Urinary bladder (tissue), 4 donors: ENCODE measurements around the gene MRPS12. TPM values are rescaled to one million over a fixed set of nuclear protein-coding genes. Genes with fewer than 3 reads are reported as not detected.
"Not testable (repeated sequence)": the region's sequence is repeated elsewhere in the genome, so short reads cannot be mapped to it uniquely, and the experiment has no call there.

Source experiments
- DNase-seq: peaks from one replicate; pipeline ENCODE4 v3.0.0-alpha.2; 2015; ENCODE audit errors: extremely low spot score
- H3K27ac ChIP-seq: one replicate; pipeline ENCODE4 v1.5.1; 2013; ENCODE audit warnings: low read depth, mild to moderate bottlenecking, moderate library complexity
- H3K36me3 ChIP-seq: one replicate; pipeline ENCODE4 v1.6.1; 2013; ENCODE audit warnings: mild to moderate bottlenecking, moderate library complexity; ENCODE audit not compliant: insufficient read depth
- H3K4me1 ChIP-seq: one replicate; pipeline ENCODE4 v1.6.1; 2013; ENCODE audit warnings: mild to moderate bottlenecking, moderate library complexity; ENCODE audit not compliant: insufficient read depth
- H3K4me3 ChIP-seq: one replicate; pipeline ENCODE4 v1.5.1; 2013; ENCODE audit warnings: low read depth, low read length
- WGBS: extraction: QIAGEN DNeasy Blood & Tissue Kit; methylation state at CpG from one replicate; pipeline ENCODE4 v1.1.7; 2013; 5-methylcytosine and 5-hydroxymethylcytosine counted together
- polyA plus RNA-seq: library from polyadenylated mRNA; stranded (reverse); fragments of 200-250 nt; gene quantifications from one replicate; pipeline ENCODE4 v1.2.3, GENCODE V29; 2013
- total RNA-seq: library from RNA; depleted of rRNA; stranded (reverse); fragments of >200 nt; gene quantifications from one replicate; pipeline ENCODE4 v1.2.3, GENCODE V29; 2014
- donor health status: healthy with polysubstance abuse.
- donor health status: healthy.

The MRPS12 gene
- total RNA-seq (14.7 TPM), polyA plus RNA-seq (42.5 TPM)

DNA sequence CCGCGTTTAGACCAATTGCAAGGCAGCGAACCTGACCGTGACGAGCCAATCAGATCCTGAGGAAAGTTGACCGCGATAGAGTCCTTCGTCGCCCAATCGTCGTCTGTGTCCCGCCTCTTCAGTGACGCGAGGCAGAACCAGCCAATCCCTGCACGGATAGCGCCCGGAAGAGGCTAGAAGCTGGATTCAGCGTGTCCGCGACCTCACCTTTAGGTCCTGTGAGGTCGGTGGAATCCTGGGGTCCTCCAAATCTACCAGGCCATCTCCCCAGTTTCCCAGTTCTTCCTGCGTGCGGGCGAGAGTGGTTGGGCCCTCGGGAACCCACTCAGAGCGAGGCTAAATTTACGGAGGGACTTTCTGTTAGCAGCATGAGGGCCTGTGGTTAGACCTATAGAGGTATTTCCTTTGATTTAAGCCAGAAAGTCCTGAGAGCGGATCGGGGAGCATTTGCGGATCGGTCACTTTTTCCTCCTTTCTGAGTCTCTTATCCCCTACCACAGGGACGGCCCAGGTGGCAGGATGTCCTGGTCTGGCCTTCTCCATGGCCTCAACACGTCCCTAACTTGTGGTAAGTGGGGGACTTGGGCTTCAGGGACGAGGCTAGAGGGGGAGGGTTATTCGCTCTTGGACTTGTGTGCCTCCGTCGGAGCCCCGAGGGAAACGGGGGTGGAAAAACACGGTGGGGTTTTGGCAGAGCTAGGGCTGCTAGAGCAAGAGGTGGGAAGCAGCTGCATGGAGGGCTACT is at the start of gene MRPS12:
Gene MRPS12, plus strand, starts transcription at position 169 of the 745 bp plus-strand sequence. Its CDS starts 351 bp downstream, at position 520.
- DNase-seq = peak; percentile 99
- Histone ChIP-seq H3K36me3 (peaks cover 4% of the 10 kb centered on the region), H3K27ac (peak within 1 kb of the TSS; percentile 77), H3K4me3 (peak within 1 kb of the TSS; percentile 78), H3K4me1 (no peaks in the 10 kb centered on the region)
- WGBS = under 1% methylated on average over 40 of the region's 40 CpGs

DNA sequence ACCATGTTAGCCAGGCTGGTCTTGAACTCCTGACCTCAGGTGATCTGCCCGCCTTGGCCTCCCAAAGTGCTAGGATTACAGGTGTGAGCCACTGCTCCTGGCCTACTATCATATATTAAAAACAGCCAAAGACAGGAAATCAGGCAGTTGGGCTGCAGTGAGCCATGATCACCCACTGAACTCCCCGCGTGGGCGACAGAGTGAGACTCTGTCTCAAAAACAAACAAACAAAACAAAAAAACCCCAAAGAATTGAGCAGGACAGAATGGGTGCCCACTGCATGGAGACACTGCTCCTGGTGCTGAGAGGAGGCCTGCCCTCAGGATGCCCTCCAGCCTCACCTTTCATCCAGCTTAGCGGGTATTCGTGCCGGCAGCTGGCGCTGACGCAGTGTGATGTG is 47.5 kb upstream of the MRPS12 start:
- 95% methylated on average over 9 of the region's 9 CpGs for WGBS
- Histone ChIP-seq H3K4me1 (no peaks in the 10 kb centered on the region), H3K27ac (no peak overlapping the region), H3K36me3 (peaks cover 5% of the 10 kb centered on the region), H3K4me3 (no peak overlapping the region)
- no peak for DNase-seq

DNA sequence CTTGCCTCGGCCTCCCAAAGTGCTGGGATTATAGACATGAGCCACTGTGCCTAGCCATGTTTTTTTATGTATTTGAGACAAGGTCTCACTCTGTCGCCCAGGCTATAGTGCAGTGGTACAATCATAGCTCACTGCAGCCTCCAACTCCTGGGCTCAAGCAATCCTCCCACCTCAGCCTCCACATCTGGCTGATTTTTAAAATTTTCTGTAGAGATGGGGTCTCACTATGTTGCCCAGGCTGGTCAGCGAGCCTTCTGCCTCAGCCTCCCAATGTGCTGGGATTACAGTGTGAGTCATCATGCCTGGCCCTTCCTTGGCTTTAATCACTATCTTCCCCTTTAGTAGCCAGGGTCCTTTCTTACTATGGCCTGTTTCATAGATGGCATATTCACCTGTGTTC is 46.1 kb upstream of the MRPS12 start:
- H3K4me3 ChIP-seq, H3K36me3 ChIP-seq, H3K27ac ChIP-seq, H3K4me1 ChIP-seq, DNase-seq: not testable (repeated sequence)
- 96% methylated on average over 3 of the region's 3 CpGs for WGBS

DNA sequence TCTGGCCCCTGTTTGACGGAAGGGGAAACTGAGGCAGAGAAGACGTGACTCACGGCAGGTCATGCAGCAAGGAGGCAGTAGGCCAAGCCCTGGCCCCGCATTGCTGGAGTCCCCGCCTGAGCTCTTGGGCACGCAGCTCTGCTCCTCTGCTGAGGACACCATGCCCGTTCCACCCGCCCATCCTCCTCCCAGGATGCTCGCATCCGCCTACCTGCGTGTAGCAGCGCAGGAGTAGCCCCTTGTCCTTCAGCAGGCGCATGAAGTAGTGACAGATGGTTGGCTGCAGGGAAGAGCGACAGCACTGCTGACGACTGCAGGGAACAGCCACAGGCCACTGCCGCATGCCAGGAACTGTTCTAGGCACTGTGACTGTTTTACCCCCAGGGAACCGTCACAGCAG is 41.9 kb upstream of the MRPS12 start:
- DNase-seq = no peak
- Histone ChIP-seq H3K4me1 (no peaks in the 10 kb centered on the region), H3K36me3 (no peaks in the 10 kb centered on the region), H3K27ac (no peak overlapping the region), H3K4me3 (no peak overlapping the region)
- WGBS = 93% methylated on average over 17 of the region's 17 CpGs

DNA sequence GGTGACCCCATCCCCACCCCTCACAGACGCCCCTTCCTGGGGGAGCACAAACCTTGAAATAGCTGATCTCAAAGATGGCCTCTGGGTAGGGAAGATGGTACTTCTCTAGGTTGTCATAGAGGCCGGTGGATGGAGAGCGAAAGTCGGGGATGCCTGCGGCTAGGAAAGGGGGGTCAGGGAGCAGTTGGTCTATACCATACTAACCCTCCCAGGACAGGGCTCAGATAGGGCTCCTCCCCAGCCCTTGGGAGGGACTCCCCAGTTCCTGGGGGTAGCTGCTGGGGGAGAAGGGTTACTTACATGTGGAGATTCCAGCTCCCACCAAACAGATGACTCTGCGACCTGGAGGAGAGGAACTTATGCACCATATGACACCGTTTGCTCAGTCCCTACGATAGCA is 40.9 kb upstream of the MRPS12 start:
- WGBS = 90% methylated on average over 8 of the region's 8 CpGs
- DNase-seq = no peak
- Histone ChIP-seq H3K36me3 (no peaks in the 10 kb centered on the region), H3K4me1 (no peaks in the 10 kb centered on the region), H3K4me3 (no peak overlapping the region), H3K27ac (no peak overlapping the region)

DNA sequence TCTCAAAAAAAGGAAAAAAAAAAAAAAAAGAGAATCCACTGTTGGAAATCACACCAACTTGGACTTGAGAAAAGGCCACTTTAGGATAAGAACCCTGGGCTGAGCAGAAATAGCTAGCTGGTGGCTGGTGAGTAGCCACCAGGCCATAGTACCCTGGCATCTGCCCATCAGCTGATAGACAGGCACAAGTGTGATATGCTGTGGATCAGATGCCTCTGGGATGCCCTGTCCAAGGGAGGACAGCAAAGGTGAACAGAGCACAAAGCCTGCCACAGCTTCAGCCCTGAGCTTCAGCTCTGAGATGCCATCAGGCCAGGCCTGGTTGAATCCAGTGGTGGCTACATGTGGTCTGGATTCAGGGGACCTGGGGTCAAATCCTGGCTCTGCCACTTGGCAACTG is 40.1 kb upstream of the MRPS12 start:
- no peak for DNase-seq
- Histone ChIP-seq H3K27ac (no peak overlapping the region), H3K36me3 (no peaks in the 10 kb centered on the region), H3K4me1 (no peaks in the 10 kb centered on the region), H3K4me3 (no peak overlapping the region)

DNA sequence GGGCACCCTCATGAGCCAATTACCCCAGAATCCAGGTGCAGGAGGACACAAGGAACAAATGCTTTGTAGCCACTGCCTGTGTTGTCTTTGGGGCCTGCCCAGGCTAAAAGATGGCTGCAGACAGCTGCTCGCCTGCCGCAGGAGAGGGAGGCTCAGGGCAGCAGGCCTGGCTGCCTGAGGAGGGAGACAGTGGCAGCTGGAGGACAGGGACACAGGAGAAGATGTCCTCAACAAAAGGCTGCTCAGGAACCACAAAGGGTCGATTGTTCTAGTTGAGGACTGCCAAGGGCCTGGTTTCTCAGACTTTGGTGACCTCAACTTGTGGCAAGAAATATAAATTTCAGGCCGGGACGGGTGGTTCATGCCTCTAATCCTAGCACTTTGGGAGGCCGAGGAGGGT is 39.0 kb upstream of the MRPS12 start:
- Histone ChIP-seq H3K27ac (no peak overlapping the region), H3K4me3 (no peak overlapping the region), H3K36me3 (no peaks in the 10 kb centered on the region), H3K4me1 (no peaks in the 10 kb centered on the region)
- DNase-seq = no peak
- 86% methylated on average over 6 of the region's 6 CpGs for WGBS

DNA sequence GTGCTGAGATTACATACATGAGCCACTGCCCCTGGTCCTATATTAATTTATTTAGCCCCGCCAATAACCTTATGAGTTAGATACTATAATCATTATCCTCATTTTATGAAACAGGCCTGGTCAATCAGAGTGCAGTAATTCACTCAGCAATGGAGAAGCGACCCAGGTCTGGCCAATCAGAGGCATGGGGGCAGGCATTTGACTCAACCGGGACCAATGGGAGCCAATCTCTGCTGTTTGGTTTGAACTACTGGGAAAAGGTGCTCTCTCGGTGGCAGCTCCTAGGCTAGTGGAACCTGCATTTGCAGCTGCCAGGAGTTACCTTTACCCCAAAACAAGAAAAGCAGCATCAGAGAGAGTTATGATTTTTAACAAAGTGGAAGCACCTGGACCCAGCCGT is 37.9 kb upstream of the MRPS12 start:
- H3K4me3 ChIP-seq = no peak overlapping the region
- no peaks in the 10 kb centered on the region for H3K36me3 ChIP-seq
- H3K4me1 ChIP-seq = no peaks in the 10 kb centered on the region
- H3K27ac ChIP-seq = no peak overlapping the region
- no peak for DNase-seq
- 83% methylated on average over 5 of the region's 5 CpGs for WGBS

DNA sequence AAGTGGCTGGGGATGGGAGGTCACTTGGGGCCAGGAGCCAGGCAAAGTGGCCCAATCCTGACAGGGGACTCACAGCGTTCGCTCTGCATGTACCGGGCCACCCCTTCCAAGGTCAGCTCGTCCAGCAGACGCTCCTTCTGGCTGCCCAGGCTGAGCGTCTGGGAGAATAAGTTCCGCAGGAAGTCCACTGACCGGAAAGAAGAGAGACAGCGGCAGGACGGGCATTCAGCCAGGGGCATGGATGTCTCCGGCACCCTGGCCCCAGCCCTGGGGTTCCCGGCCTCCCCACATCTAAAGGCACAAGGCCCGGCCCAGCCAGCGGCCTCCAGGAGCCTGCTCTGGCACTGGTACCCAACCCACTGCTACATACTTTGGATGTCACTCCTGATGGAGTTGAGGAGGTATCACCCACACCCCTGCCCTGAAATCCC is 37.4 kb upstream of the MRPS12 start:
- 87% methylated on average over 14 of the region's 14 CpGs for WGBS
- no peak overlapping the region for H3K4me3 ChIP-seq
- no peaks in the 10 kb centered on the region for H3K4me1 ChIP-seq
- no peak overlapping the region for H3K27ac ChIP-seq
- DNase-seq = no peak
- H3K36me3 ChIP-seq = no peaks in the 10 kb centered on the region

DNA sequence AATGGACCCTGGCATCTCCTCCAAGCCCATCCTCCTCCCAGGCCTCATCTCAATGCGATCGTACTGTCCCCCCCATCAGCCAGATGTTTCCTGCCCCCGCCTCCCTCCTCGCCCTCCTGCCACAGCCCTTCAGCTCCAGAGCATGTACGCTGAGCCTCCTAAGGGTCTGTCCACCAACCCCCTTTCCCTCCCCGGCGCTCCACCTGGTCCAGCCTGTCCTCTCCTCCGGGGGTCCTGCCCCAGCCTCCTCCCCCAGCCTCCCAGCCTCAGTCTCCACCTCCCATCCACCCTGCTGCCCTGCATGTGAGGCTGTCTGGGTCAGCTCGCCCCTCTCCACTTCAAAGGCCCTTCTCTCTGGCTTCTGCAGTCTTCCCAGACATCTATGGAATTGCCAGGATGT is 35.8 kb upstream of the MRPS12 start:
- peaks cover 1% of the 10 kb centered on the region for H3K4me1 ChIP-seq
- DNase-seq = no peak
- 73% methylated on average over 9 of the region's 9 CpGs for WGBS
- H3K4me3 ChIP-seq = no peak overlapping the region
- H3K27ac ChIP-seq = no peak overlapping the region
- no peaks in the 10 kb centered on the region for H3K36me3 ChIP-seq

DNA sequence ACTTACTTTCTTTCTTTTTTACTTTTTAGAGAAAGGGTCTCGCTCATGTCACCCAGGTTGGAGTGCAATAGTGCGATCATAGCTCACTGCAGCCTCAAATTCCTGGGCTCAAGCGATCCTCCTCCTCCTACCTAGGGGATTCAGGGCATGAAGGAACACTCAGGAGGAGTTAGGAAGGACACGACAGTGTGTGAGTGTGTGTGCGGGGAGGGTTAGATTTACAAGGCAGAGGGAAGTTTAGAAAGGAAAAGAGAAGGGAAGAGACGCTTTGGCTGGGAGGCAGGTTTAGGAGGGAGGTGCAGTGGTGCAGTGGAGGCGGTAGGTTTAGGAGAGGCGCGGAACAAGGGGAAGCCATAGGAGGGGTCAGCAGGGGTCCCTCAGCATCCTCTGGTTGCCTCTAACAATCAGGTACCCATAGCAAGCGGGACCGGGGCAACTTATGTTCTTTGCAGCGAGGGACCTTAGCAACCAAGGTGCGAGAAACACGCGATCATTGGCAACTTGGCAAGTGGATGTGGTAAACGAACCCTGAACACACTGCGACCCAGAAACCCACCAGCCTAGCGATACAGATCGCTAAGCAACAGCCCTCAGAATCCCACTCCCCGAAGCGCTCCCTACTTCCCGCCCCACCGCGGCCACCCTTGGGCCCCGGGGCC is 31.8 kb upstream of the MRPS12 start:
- no peak for DNase-seq
- Histone ChIP-seq H3K4me3 (peak overlapping the region; percentile 76), H3K27ac (peak overlapping the region; percentile 51), H3K4me1 (peaks cover 2% of the 10 kb centered on the region), H3K36me3 (no peaks in the 10 kb centered on the region)
- WGBS = 4% methylated on average over 25 of the region's 25 CpGs

DNA sequence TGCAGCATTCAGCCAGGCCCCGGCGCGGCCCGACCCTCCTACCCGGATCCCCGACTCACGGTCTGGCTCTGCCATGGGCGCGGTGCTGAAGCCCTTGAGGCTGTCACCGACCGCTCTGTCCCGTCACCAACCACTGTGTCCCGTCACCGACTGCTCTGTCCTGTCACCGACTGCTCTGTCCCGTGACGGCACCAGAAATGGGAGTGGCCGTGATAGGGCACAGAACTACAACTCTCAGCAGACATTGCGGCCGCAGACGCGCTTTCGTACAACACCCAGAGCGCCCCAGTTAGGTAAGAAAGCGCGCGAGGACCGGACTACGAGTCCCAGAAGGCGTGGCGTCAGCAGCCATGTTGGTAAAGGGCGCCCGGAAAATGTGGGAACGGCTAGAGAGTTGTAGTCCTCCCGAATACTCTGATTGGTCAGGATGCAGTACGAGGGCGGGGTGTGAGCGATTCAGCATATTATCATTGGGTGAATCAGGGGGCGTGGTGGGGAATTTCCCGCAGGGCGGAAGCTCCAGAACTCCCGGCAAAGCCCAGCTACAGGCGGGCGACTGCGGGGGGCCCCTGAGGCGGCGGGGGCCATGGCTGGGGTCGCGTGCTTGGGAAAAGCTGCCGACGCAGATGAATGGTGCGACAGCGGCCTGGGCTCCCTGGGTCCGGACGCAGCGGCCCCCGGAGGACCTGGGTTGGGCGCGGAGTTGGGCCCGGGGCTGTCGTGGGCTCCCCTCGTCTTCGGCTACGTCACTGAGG is 31.1 kb upstream of the MRPS12 start, which contains the start of the genes NFKBIB and SIRT2:
Gene NFKBIB, plus strand, starts transcription at position 523 of the 755 bp plus-strand sequence. Its CDS starts 64 bp downstream, at position 587.
Gene SIRT2, minus strand, starts transcription at position 172 of the 755 bp plus-strand sequence. Its CDS starts 97 bp downstream, at position 75.
- DNase-seq = peak; percentile 100
- Histone ChIP-seq H3K4me1 (peaks cover 2% of the 10 kb centered on the region), H3K36me3 (no peaks in the 10 kb centered on the region), H3K4me3 (peak within 1 kb of the TSS; percentile 80), H3K27ac (peak within 1 kb of the TSS; percentile 82)
- under 1% methylated on average over 64 of the region's 64 CpGs for WGBS

DNA sequence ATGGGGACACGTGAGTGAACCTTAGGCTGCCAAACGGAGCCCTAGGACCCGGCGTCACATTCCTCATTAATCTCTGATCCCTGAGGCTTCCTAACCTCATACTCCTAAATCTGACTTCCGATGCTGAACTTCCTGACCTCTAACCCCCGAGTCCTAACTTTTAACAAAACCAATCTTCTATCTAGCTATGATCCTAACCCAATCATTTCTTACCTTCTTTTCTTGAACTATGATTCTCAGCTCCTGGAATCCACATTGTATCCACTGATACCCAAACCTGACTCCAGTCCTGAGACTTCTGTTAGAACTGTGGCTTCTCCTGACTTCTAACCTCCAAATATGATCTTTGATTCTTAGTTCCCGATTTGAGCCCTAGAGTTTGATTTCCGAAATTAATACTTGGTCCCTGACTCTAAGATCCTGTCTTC is 30.5 kb upstream of the MRPS12 start:
- Histone ChIP-seq H3K4me1 (peaks cover 2% of the 10 kb centered on the region), H3K27ac (peak overlapping the region; percentile 82), H3K4me3 (peak overlapping the region; percentile 80), H3K36me3 (no peaks in the 10 kb centered on the region)
- no peak for DNase-seq
- WGBS = 5% methylated on average over 8 of the region's 8 CpGs
